Spleen (tissue), 11 donors: ENCODE measurements around the gene EPHA5. TPM values are rescaled to one million over a fixed set of nuclear protein-coding genes. Genes with fewer than 3 reads are reported as not detected.

Experiments
- DNase-seq: peaks from one replicate; pipeline ENCODE4 v3.0.0-alpha.2; 2020
- H3K27ac ChIP-seq, 8 donors: fragments of 200-600 bp; sonication (generic) in 7 of 8; 1 replicate in 4 of 8; 2 replicates in 4 of 8; pipeline versions ENCODE4 v1.5.0 to v1.8.0; 2016 to 2021; ENCODE audit warnings: inconsistent platforms in 4 of 8, mild to moderate bottlenecking in 4 of 8, moderate library complexity in 1 of 8
- H3K27me3 ChIP-seq, 7 donors: fragments of 200-600 bp; sonication (generic) in 6 of 7; replicated peaks in 1 of 7; 1 replicate in 4 of 7; 2 replicates in 3 of 7; pipeline versions ENCODE4 v1.5.0 to v1.8.0; 2016 to 2021; ENCODE audit warnings: inconsistent platforms in 3 of 7, mild to moderate bottlenecking in 1 of 7
- H3K36me3 ChIP-seq, 6 donors: fragments of 200-600 bp; sonication (generic) in 5 of 6; 1 replicate in 4 of 6; 2 replicates in 2 of 6; pipeline versions ENCODE4 v1.5.0 to v1.8.0; 2016 to 2021; ENCODE audit warnings: inconsistent platforms in 2 of 6
- H3K4me1 ChIP-seq, 6 donors: fragments of 200-600 bp; sonication (generic) in 5 of 6; 1 replicate in 3 of 6; 2 replicates in 3 of 6; pipeline versions ENCODE4 v1.5.0 to v1.8.0; 2016 to 2021; ENCODE audit warnings: inconsistent platforms in 3 of 6
- H3K4me3 ChIP-seq, 8 donors: fragments of 200-600 bp; sonication (generic) in 7 of 8; 1 replicate in 4 of 8; 2 replicates in 4 of 8; pipeline versions ENCODE4 v1.5.0 to v1.8.0; 2016 to 2021; ENCODE audit warnings: inconsistent platforms in 4 of 8, mild to moderate bottlenecking in 4 of 8, moderate library complexity in 2 of 8
- H3K9me3 ChIP-seq, 8 donors: fragments of 200-600 bp; sonication (generic) in 7 of 8; 1 replicate in 4 of 8; 2 replicates in 4 of 8; pipeline versions ENCODE4 v1.5.0 to v1.8.0; 2016 to 2021; ENCODE audit warnings: inconsistent platforms in 4 of 8
- CTCF ChIP-seq, 11 experiments: fragments of 200-600 bp in 7 of 11; fragments of 450-650 bp in 4 of 11; sonication (generic) in 4 of 11; IDR thresholded peaks in 8 of 11; conservative IDR thresholded peaks in 3 of 11; 1 replicate in 7 of 11; 2 replicates in 4 of 11; pipeline versions ENCODE4 v1.4.0 to v1.8.0; 2016 to 2021; ENCODE audit warnings: antibody characterized with exemption in 11 of 11, inconsistent platforms in 4 of 11, mild to moderate bottlenecking in 1 of 11
- POLR2A ChIP-seq, 3 donors: fragments of 450-650 bp; IDR thresholded peaks; one replicate each; pipeline ENCODE4 v1.5.1; 2017; ENCODE audit warnings: antibody characterized with exemption in 3 of 3, mild to moderate bottlenecking in 1 of 3
- POLR2AphosphoS5 ChIP-seq, 3 donors: sonication (generic); formaldehyde crosslinking; IDR thresholded peaks; one replicate each; pipeline ENCODE4 v1.5.1; 2017; ENCODE audit warnings: antibody characterized with exemption in 3 of 3
- WGBS, 5 donors: extraction: QIAGEN DNeasy Blood & Tissue Kit in 3 of 5; methylation state at CpG; one replicate each; pipeline versions ENCODE4 v1.1.5 to v1.1.7; 2013 to 2018; 5-methylcytosine and 5-hydroxymethylcytosine counted together
- intact Hi-C: fragments of 100-400 bp; cut with DNase I; formaldehyde crosslinking; loops from one replicate; pipeline ENCODE4 v1.15.0; 2023; ENCODE audit warnings: low total_unique reads
- polyA plus RNA-seq, 3 donors: library from polyadenylated mRNA; stranded (reverse); fragments of 200-250 nt; gene quantifications; one replicate each; pipeline ENCODE4 v1.2.1, GENCODE V29; 2013
- total RNA-seq, 7 donors: library from RNA; depleted of rRNA in 3 of 7; stranded (reverse); fragments of >200 nt in 3 of 7; fragmentation: NEBNext Ultra II Directional in 4 of 7; extraction: Animal tissue kit (Norgen Biotek cat#: 25700) in 4 of 7; gene quantifications; one replicate each; pipeline versions ENCODE4 v1.1.0 to v1.2.1, GENCODE V29; 2016 to 2021
- donor health status: healthy with polysubstance abuse.
- donor health status: DM: no; HTN: no; CAD: no; lungs with moderate emphysema.
- donor health status: DM: no; HTN: no; CAD: no.
- donor health status: Bipolar disorder and iron deficiency.
- donor health status: healthy.
- donor health status: DM: no; HTN: no; CAD: no.
- donor health status: DM: yes; HTN: yes; CAD: no.

Gene EPHA5
- total and polyA plus RNA-seq, 10 donors = 0.02 to 0.93 (median 0.42) TPM

- intact Hi-C loops = no loop called here
- Histone ChIP-seq H3K27me3 (no peaks in the 10 kb centered on the region), H3K27ac (no peak overlapping the region), H3K36me3 (no peaks in the 10 kb centered on the region), H3K4me1 (no peaks in the 10 kb centered on the region), H3K4me3 (no peak overlapping the region), H3K9me3 (peaks cover 0 to 5% (median 0%) of the 10 kb centered on the region in 8 donors)
- TF ChIP-seq CTCF (IDR thresholded peaks at IDR 0.05 in 8 of 11, conservative IDR thresholded peaks at IDR 0.05 in 3 of 11) (no peak), POLR2A (IDR thresholded peaks at IDR 0.05) (no peak), POLR2AphosphoS5 (IDR thresholded peaks at IDR 0.05) (no peak)
- no peak for DNase-seq
- 30 to 52% (median 39%) methylated on average over 1 of the region's 1 CpG for WGBS, 5 donors
These were observed 52.9 kb downstream of the EPHA5 start for GRCh38 chr4:65617416-65617815.

GRCh38 chr4:65604515-65604914, 65.8 kb downstream of the EPHA5 start:
- no peaks in the 10 kb centered on the region for H3K4me1 ChIP-seq
- TF ChIP-seq POLR2A (IDR thresholded peaks at IDR 0.05) = no peak
- TF ChIP-seq CTCF (IDR thresholded peaks at IDR 0.05 in 8 of 11, conservative IDR thresholded peaks at IDR 0.05 in 3 of 11) = no peak
- TF ChIP-seq POLR2AphosphoS5 (IDR thresholded peaks at IDR 0.05) = no peak
- no peak overlapping the region for H3K27ac ChIP-seq
- H3K9me3 ChIP-seq = peaks cover 0 to 3% (median 0%) of the 10 kb centered on the region in 8 donors
- H3K4me3 ChIP-seq = no peak overlapping the region
- intact Hi-C loops = no loop called here
- 50 to 80% (median 64%) methylated on average over 1 of the region's 1 CpG for WGBS, 5 donors
- H3K27me3 ChIP-seq = no peaks in the 10 kb centered on the region
- DNase-seq = no peak
- no peaks in the 10 kb centered on the region for H3K36me3 ChIP-seq

- intact Hi-C loops = no loop called here
- H3K27ac ChIP-seq = no peak overlapping the region
- no peaks in the 10 kb centered on the region for H3K9me3 ChIP-seq
- TF ChIP-seq POLR2AphosphoS5 (IDR thresholded peaks at IDR 0.05) (no peak), CTCF (IDR thresholded peaks at IDR 0.05 in 8 of 11, conservative IDR thresholded peaks at IDR 0.05 in 3 of 11) (no peak), POLR2A (IDR thresholded peaks at IDR 0.05) (no peak)
- H3K4me1 ChIP-seq = no peaks in the 10 kb centered on the region
- WGBS, 5 donors = 62 to 73% (median 69%) methylated on average over 3 of the region's 3 CpGs
- no peak for DNase-seq
- no peaks in the 10 kb centered on the region for H3K36me3 ChIP-seq
- H3K4me3 ChIP-seq = no peak overlapping the region
- H3K27me3 ChIP-seq = no peaks in the 10 kb centered on the region
These were observed 69.6 kb downstream of the EPHA5 start for GRCh38 chr4:65600656-65601055.

GRCh38 chr4:65599340-65599739, 70.9 kb downstream of the EPHA5 start:
- no peaks in the 10 kb centered on the region for H3K9me3 ChIP-seq
- DNase-seq = no peak
- no peak overlapping the region for H3K27ac ChIP-seq
- intact Hi-C loops = no loop called here
- no peak for TF ChIP-seq POLR2A (IDR thresholded peaks at IDR 0.05)
- no peak for TF ChIP-seq CTCF (IDR thresholded peaks at IDR 0.05 in 8 of 11, conservative IDR thresholded peaks at IDR 0.05 in 3 of 11)
- no peak for TF ChIP-seq POLR2AphosphoS5 (IDR thresholded peaks at IDR 0.05)
- H3K27me3 ChIP-seq = no peaks in the 10 kb centered on the region
- H3K4me1 ChIP-seq = no peaks in the 10 kb centered on the region
- H3K36me3 ChIP-seq = no peaks in the 10 kb centered on the region
- H3K4me3 ChIP-seq = no peak overlapping the region
- WGBS, 5 donors = 88 to 97% (median 91%) methylated on average over 2 of the region's 2 CpGs
